Measurements from ENCODE around the gene MTMR1.

MTMR1 gene

GRCh38 chrX:150697641-150698040, 4.4 kb downstream of the MTMR1 start:
- DNase-seq = no peak

- no peak for DNase-seq
Observed at GRCh38 chrX:150698981-150699380, 5.8 kb downstream of the MTMR1 start.

- no peak for DNase-seq
Observed at GRCh38 chrX:150700107-150700506, 6.9 kb downstream of the MTMR1 start.

- no peak for DNase-seq
Observed at GRCh38 chrX:150701377-150701776, 8.2 kb downstream of the MTMR1 start.

- DNase-seq = no peak
Observed at GRCh38 chrX:150702966-150703694, 9.9 kb downstream of the MTMR1 start.

GRCh38 chrX:150703695-150703974, 10.4 kb downstream of the MTMR1 start:
- no peak for DNase-seq

GRCh38 chrX:150704030-150704613, 10.9 kb downstream of the MTMR1 start:
- no peak for DNase-seq

- DNase-seq = no peak
Observed at GRCh38 chrX:150712619-150713018, 19.4 kb downstream of the MTMR1 start.

- no peak for DNase-seq
Observed at GRCh38 chrX:150715184-150715583, 22.0 kb downstream of the MTMR1 start.

GRCh38 chrX:150719621-150720020, 26.4 kb downstream of the MTMR1 start:
- DNase-seq = no peak

- no peak for DNase-seq
Observed at GRCh38 chrX:150729956-150730355, 36.8 kb downstream of the MTMR1 start.

GRCh38 chrX:150730719-150731118, 37.5 kb downstream of the MTMR1 start:
- peak; percentile 79 for DNase-seq

- peak; percentile 87 for DNase-seq
Observed at GRCh38 chrX:150731795-150732194, 38.6 kb downstream of the MTMR1 start.

GRCh38 chrX:150736475-150736874, 43.3 kb downstream of the MTMR1 start:
- no peak for DNase-seq

GRCh38 chrX:150752124-150752523, 58.9 kb downstream of the MTMR1 start:
- no peak for DNase-seq

- no peak for DNase-seq
Observed at GRCh38 chrX:150753357-150753756, 60.2 kb downstream of the MTMR1 start.

GRCh38 chrX:150753968-150754367, 60.8 kb downstream of the MTMR1 start:
- DNase-seq = no peak

GRCh38 chrX:150757371-150757770, 64.2 kb downstream of the MTMR1 start:
- DNase-seq = no peak

- DNase-seq = no peak
Observed at GRCh38 chrX:150759568-150760416, 66.6 kb downstream of the MTMR1 start.

GRCh38 chrX:150761176-150761818, 68.1 kb downstream of the MTMR1 start:
- DNase-seq = no peak

GRCh38 chrX:150761819-150762216, 68.6 kb downstream of the MTMR1 start:
- no peak for DNase-seq

- no peak for DNase-seq
Observed at GRCh38 chrX:150762258-150763165, 69.3 kb downstream of the MTMR1 start.

All from fibroblast of skin of abdomen (primary cell).